ENCODE results near the gene CTIF. TPM values are rescaled to one million over a fixed set of nuclear protein-coding genes. Genes with fewer than 3 reads are reported as not detected.

Gene CTIF
- total RNA-seq, 1 experiment from 2014 or later: 5.8 TPM

- ATAC-seq (no peak), DNase-seq (no peak)
- H3K9ac ChIP-seq (ENCODE audit: low read length): no peak overlapping the region
- H3K4me1 ChIP-seq (ENCODE audit: insufficient read depth, low read length): peaks cover 19% of the 10 kb centered on the region
- no peaks in the 10 kb centered on the region for H4K20me1 ChIP-seq (ENCODE audit: low read length)
- no peaks in the 10 kb centered on the region for H3K79me2 ChIP-seq (ENCODE audit: low read length)
- no peaks in the 10 kb centered on the region for H3K9me3 ChIP-seq (ENCODE audit: low read length)
- H3K27me3 ChIP-seq (ENCODE audit: low read length): no peaks in the 10 kb centered on the region
- H3K27ac ChIP-seq (ENCODE audit: low read length): no peak overlapping the region
- H3K9me2 ChIP-seq (replicated peaks; ENCODE audit: low read length): no peaks in the 10 kb centered on the region
- no peak for TF ChIP-seq CTCF (conservative IDR thresholded peaks at IDR 0.05; ENCODE audit: low read depth, low read length)
- no peak for TF ChIP-seq EZH2 (IDR thresholded peaks at IDR 0.05; ENCODE audit: low read length, unreplicated experiment)
- TF ChIP-seq EZH2phosphoT487 (IDR thresholded peaks at IDR 0.05; ENCODE audit: borderline replicate concordance, low read length): no peak
- ChIA-PET CTCF (interaction anchor here (0.5 kb wide), 1 partner anchor 1354 kb away, joined by 3 read pairs; no protein-coding TSS in a partner anchor), POLR2A (ENCODE audit: unreplicated experiment) (interaction anchor here (0.7 kb wide), 1 partner anchor 49 kb away, joined by 3 read pairs; no protein-coding TSS in a partner anchor)
- H3K4me3 ChIP-seq (ENCODE audit: low read length): no peak overlapping the region
- no peak overlapping the region for H3K4me2 ChIP-seq (ENCODE audit: low read length)
- no peak overlapping the region for H2AFZ ChIP-seq (ENCODE audit: low read length)
- intact Hi-C loops (cut with micrococcal nuclease): no loop called here
- H3F3A ChIP-seq (ENCODE audit: low read length, unreplicated experiment): no peaks in the 10 kb centered on the region
- no peaks in the 10 kb centered on the region for H3K36me3 ChIP-seq (ENCODE audit: low read depth, low read length)
- BruUV-seq (replicated peaks): no TSS peak
These were observed 290.0 kb downstream of the CTIF start for GRCh38 chr18:48828691-48829442.

GRCh38 chr18:48829443-48830149, 290.8 kb downstream of the CTIF start:
- H3K36me3 ChIP-seq (ENCODE audit: low read depth, low read length): no peaks in the 10 kb centered on the region
- no peak overlapping the region for H3K27ac ChIP-seq (ENCODE audit: low read length)
- no peaks in the 10 kb centered on the region for H3K9me2 ChIP-seq (replicated peaks; ENCODE audit: low read length)
- intact Hi-C loops (cut with micrococcal nuclease): loop anchor here (5.0 kb wide), 1 partner anchor 118 kb away; no protein-coding TSS in a partner anchor
- no peaks in the 10 kb centered on the region for H4K20me1 ChIP-seq (ENCODE audit: low read length)
- H3K4me1 ChIP-seq (ENCODE audit: insufficient read depth, low read length): peaks cover 25% of the 10 kb centered on the region
- no peaks in the 10 kb centered on the region for H3K79me2 ChIP-seq (ENCODE audit: low read length)
- ATAC-seq (no peak), DNase-seq (no peak)
- H3K4me2 ChIP-seq (ENCODE audit: low read length): no peak overlapping the region
- TF ChIP-seq CTCF (conservative IDR thresholded peaks at IDR 0.05; ENCODE audit: low read depth, low read length) (no peak), EZH2phosphoT487 (IDR thresholded peaks at IDR 0.05; ENCODE audit: borderline replicate concordance, low read length) (no peak), EZH2 (IDR thresholded peaks at IDR 0.05; ENCODE audit: low read length, unreplicated experiment) (no peak)
- no peaks in the 10 kb centered on the region for H3F3A ChIP-seq (ENCODE audit: low read length, unreplicated experiment)
- no peaks in the 10 kb centered on the region for H3K9me3 ChIP-seq (ENCODE audit: low read length)
- H3K4me3 ChIP-seq (ENCODE audit: low read length): no peak overlapping the region
- no peak overlapping the region for H2AFZ ChIP-seq (ENCODE audit: low read length)
- CTCF ChIA-PET: no interaction called here
- no TSS peak for BruUV-seq (replicated peaks)
- H3K27me3 ChIP-seq (ENCODE audit: low read length): no peaks in the 10 kb centered on the region
- no peak overlapping the region for H3K9ac ChIP-seq (ENCODE audit: low read length)
- POLR2A ChIA-PET (ENCODE audit: unreplicated experiment): no interaction called here
